Smooth muscle cell (in vitro differentiated cells): ENCODE data around the gene SETMAR. TPM values are rescaled to one million over a fixed set of nuclear protein-coding genes. Genes with fewer than 3 reads are reported as not detected.

Source experiments
- DNase-seq: peaks from one replicate; lab custom pipeline; 2025; ENCODE audit not compliant: unreplicated experiment; lab: John Stamatoyannopoulos, UW
- H2AFZ ChIP-seq: fragments of 200-600 bp; sonication (generic); 2 replicates; pipeline ENCODE4 v1.6.0; 2016; ENCODE audit warnings: antibody characterized with exemption, low read depth, mild to moderate bottlenecking
- H3F3A ChIP-seq: fragments of 200-600 bp; sonication (generic); 2 replicates; pipeline ENCODE4 v1.6.0; 2017; ENCODE audit warnings: antibody characterized with exemption, low read depth
- H3K27ac ChIP-seq: fragments of 200-600 bp; sonication (generic); 2 replicates; pipeline ENCODE4 v1.5.1; 2016; ENCODE audit warnings: low read depth, mild to moderate bottlenecking
- H3K27me3 ChIP-seq: fragments of 200-600 bp; sonication (generic); 2 replicates; pipeline ENCODE4 v1.6.1; 2016; ENCODE audit warnings: low read depth, mild to moderate bottlenecking
- H3K36me3 ChIP-seq: fragments of 200-600 bp; sonication (generic); 2 replicates; pipeline ENCODE4 v1.5.1; 2016; ENCODE audit warnings: low read depth
- H3K4me1 ChIP-seq: fragments of 200-600 bp; sonication (generic); 2 replicates; pipeline ENCODE4 v1.5.1; 2016; ENCODE audit warnings: low read depth
- H3K4me2 ChIP-seq: fragments of 200-600 bp; sonication (generic); 2 replicates; pipeline ENCODE4 v1.6.0; 2016; ENCODE audit warnings: mild to moderate bottlenecking
- H3K4me3 ChIP-seq: fragments of 200-600 bp; sonication (generic); 2 replicates; pipeline ENCODE4 v1.5.1; 2016; ENCODE audit warnings: mild to moderate bottlenecking
- H3K79me2 ChIP-seq: fragments of 200-600 bp; sonication (generic); 2 replicates; pipeline ENCODE4 v1.6.0; 2016; ENCODE audit warnings: low read depth, mild to moderate bottlenecking
- H3K9ac ChIP-seq: fragments of 200-600 bp; sonication (generic); 2 replicates; pipeline ENCODE4 v1.6.0; 2016; ENCODE audit warnings: low read depth
- H3K9me3 ChIP-seq: fragments of 200-600 bp; sonication (generic); replicated peaks from 2 replicates; pipeline ENCODE4 v1.5.1; 2016; ENCODE audit warnings: low read depth
- H4K20me1 ChIP-seq: fragments of 200-600 bp; sonication (generic); 2 replicates; pipeline ENCODE4 v1.6.0; 2016; ENCODE audit warnings: low read depth
- WGBS: methylation state at CpG from one replicate; pipeline ENCODE4 v1.1.7; 2016; ENCODE audit warnings: low lambda C conversion rate; 5-methylcytosine and 5-hydroxymethylcytosine counted together
- polyA plus RNA-seq: library from polyadenylated mRNA; unstranded; fragments of >200 nt; fragmentation: Nextera tagmentation; extraction: Ambion mirVana; gene quantifications from 2 replicates; pipeline ENCODE4 v1.2.1, GENCODE V29; 2016
- total RNA-seq: library from RNA; depleted of rRNA; stranded (reverse); fragments of >200 nt; gene quantifications from 2 replicates; pipeline ENCODE4 v1.2.3, GENCODE V29; 2014
- TF ChIP-seq, protein P1 (sequence below): fragments of 200-600 bp; sonication (generic); IDR thresholded peaks from 2 replicates; pipeline ENCODE4 v1.5.1; 2017; ENCODE audit warnings: borderline replicate concordance, mild to moderate bottlenecking, antibody characterized with exemption; ENCODE audit not compliant: insufficient read depth, poor library complexity, severe bottlenecking

Gene SETMAR
- total and polyA plus RNA-seq, 2 experiments from 2014 or later: 7.8 to 12.9 TPM

DNA sequence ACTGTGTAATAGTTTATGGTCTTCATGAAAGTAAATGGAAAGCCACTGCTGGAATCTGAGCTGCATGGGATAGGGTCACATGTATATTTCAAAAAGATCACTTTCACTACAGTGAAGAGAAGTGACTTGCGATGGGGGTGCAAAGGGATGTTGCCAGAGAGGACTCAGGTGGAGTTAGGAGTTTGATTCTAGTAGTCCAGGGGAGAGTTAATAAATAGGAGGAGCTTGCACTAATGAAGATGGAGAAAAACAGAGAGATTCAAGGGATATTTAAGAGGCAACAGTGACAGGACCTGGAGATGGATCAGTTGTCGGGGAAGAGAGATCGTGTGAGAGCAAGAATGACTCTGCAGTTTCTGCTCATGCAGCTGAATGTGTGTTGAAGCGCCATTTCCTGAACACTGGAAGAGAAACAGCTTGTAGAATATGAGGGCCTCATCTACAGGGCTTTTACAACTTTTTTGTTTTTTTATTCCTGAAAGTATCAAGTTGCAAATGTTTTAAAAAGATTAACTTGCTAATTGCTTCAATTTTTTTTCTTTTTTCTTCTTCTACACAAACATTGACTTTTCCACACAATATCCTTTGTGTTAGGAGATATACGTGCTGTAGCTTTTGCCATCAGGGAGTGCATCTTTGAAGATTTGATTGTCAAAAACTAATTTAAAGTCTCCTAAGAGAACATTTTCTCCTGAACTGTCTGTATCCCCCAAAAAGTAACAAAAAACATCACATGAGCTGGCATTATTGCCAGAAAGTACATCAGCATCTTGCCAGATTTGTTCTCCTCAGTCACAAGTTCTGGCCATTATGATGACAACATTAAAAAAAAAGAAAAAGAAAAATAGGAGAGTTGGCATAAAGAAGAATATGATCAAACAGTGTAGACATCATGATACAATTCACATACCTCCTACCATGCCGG lies 37.5 kb downstream of the SETMAR start:
- H2AFZ ChIP-seq: no peak overlapping the region

DNA sequence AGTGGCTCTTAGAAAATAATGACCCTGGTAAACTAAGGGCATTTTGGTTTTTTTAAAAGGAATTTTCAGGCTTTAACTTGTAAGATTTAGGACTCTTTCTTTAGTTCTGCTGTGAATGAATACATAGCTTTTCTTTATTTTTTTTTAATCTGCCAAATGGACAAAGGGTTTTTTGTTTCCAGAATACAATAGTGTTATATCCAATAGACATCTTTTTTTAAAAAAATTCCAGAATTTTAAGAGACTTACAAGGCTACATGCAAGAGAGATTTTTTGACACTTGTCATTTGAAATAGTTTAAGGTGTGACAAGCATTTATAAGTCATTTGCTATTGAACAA lies 38.1 kb downstream of the SETMAR start:
- Histone ChIP-seq H3K27ac (no peak overlapping the region), H3K4me1 (peaks cover 4% of the 10 kb centered on the region), H3K9ac (no peak overlapping the region), H2AFZ (no peak overlapping the region), H3K27me3 (no peaks in the 10 kb centered on the region), H3F3A (peaks cover 3% of the 10 kb centered on the region), H3K4me3 (no peak overlapping the region), H4K20me1 (no peaks in the 10 kb centered on the region), H3K36me3 (no peaks in the 10 kb centered on the region), H3K9me3 (no peaks in the 10 kb centered on the region), H3K79me2 (no peaks in the 10 kb centered on the region), H3K4me2 (no peak overlapping the region)
- TF ChIP-seq, protein P1, sequence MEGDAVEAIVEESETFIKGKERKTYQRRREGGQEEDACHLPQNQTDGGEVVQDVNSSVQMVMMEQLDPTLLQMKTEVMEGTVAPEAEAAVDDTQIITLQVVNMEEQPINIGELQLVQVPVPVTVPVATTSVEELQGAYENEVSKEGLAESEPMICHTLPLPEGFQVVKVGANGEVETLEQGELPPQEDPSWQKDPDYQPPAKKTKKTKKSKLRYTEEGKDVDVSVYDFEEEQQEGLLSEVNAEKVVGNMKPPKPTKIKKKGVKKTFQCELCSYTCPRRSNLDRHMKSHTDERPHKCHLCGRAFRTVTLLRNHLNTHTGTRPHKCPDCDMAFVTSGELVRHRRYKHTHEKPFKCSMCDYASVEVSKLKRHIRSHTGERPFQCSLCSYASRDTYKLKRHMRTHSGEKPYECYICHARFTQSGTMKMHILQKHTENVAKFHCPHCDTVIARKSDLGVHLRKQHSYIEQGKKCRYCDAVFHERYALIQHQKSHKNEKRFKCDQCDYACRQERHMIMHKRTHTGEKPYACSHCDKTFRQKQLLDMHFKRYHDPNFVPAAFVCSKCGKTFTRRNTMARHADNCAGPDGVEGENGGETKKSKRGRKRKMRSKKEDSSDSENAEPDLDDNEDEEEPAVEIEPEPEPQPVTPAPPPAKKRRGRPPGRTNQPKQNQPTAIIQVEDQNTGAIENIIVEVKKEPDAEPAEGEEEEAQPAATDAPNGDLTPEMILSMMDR: no peak
- no peak for DNase-seq

More for the DNA sequence above, 37.5 kb downstream of the SETMAR start:
- no peak overlapping the region for H3K4me2 ChIP-seq
- H3K4me1 ChIP-seq: peaks cover 4% of the 10 kb centered on the region
- H3F3A ChIP-seq: peaks cover 3% of the 10 kb centered on the region
- no peak for DNase-seq
- TF ChIP-seq, protein P1: no peak
- no peak overlapping the region for H3K4me3 ChIP-seq
- no peak overlapping the region for H3K9ac ChIP-seq
- H3K27me3 ChIP-seq: no peaks in the 10 kb centered on the region
- H3K79me2 ChIP-seq: no peaks in the 10 kb centered on the region
- H3K27ac ChIP-seq: no peak overlapping the region
- H3K9me3 ChIP-seq: no peaks in the 10 kb centered on the region
- H4K20me1 ChIP-seq: no peaks in the 10 kb centered on the region
- 66% methylated on average over 6 of the region's 6 CpGs for WGBS
- no peaks in the 10 kb centered on the region for H3K36me3 ChIP-seq

DNA sequence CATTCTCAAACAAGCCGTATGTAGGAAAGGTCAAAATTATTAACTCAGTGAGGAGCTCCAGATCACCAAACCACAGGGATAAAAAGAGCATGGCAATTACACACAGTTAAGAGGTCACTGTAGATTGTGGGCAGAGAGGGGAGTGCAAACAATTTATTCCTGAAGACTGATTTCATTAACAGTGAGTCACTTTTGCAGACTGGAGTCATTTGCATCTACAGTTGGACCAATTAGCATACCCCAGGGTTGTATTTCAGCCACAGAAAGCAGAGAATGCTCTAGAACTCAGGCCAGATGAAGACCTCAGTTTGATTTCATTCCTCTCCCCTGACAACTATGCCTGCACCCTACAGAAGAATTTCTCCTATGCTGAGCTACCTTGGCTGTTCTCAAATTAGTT lies 40.1 kb downstream of the SETMAR start:
- Histone ChIP-seq H3F3A (peaks cover 3% of the 10 kb centered on the region), H3K9me3 (no peaks in the 10 kb centered on the region), H3K79me2 (no peaks in the 10 kb centered on the region), H2AFZ (no peak overlapping the region), H3K9ac (no peak overlapping the region), H3K4me1 (peaks cover 4% of the 10 kb centered on the region), H3K27me3 (no peaks in the 10 kb centered on the region), H3K4me2 (peak overlapping the region; percentile 66), H3K27ac (peak overlapping the region; percentile 59), H3K36me3 (no peaks in the 10 kb centered on the region), H4K20me1 (no peaks in the 10 kb centered on the region), H3K4me3 (no peak overlapping the region)
- no peak for DNase-seq
- TF ChIP-seq, protein P1: no peak
- WGBS: 4% methylated on average over 1 of the region's 1 CpG

DNA sequence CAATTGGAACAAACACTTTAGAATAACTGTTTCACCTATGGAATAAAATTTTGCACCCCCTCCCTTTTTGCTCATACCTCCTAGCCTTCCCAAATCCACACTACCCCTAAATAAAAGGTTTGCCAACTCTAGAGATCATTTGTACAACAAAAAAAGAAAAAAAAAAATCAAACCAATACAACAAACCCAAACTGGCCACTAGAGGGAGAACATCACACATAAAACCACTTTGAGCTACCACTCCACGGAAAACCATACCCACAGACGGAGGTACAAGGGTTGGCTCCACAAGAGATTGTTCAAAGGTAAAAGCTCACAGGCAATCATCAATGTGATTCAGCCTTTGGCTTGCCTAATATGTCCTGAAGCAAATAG lies 47.6 kb downstream of the SETMAR start:
- Histone ChIP-seq H3K4me1 (no peaks in the 10 kb centered on the region), H4K20me1 (no peaks in the 10 kb centered on the region), H3K27ac (peak overlapping the region; percentile 83), H3K79me2 (no peaks in the 10 kb centered on the region), H3F3A (no peaks in the 10 kb centered on the region), H2AFZ (no peak overlapping the region), H3K4me3 (peak overlapping the region; percentile 42), H3K27me3 (no peaks in the 10 kb centered on the region), H3K9me3 (no peaks in the 10 kb centered on the region), H3K4me2 (peak overlapping the region; percentile 84), H3K9ac (peak overlapping the region; percentile 72), H3K36me3 (no peaks in the 10 kb centered on the region)
- TF ChIP-seq, protein P1: peak; percentile 82
- 5% methylated on average over 2 of the region's 2 CpGs for WGBS
- DNase-seq: no peak
